Spleen (tissue), 7 donors: ENCODE results near the gene PAX6.

Experiments used
- POLR2AphosphoS5 ChIP-seq, 3 donors: sonication (generic); formaldehyde crosslinking; IDR thresholded peaks; one replicate each; pipeline ENCODE4 v1.5.1; 2017; ENCODE audit warnings: antibody characterized with exemption in 3 of 3
- TF ChIP-seq, protein P1 (sequence below), 11 experiments: fragments of 200-600 bp in 7 of 11; fragments of 450-650 bp in 4 of 11; sonication (generic) in 4 of 11; IDR thresholded peaks in 8 of 11; conservative IDR thresholded peaks in 3 of 11; 1 replicate in 7 of 11; 2 replicates in 4 of 11; pipeline versions ENCODE4 v1.4.0 to v1.8.0; 2016 to 2021; ENCODE audit warnings: antibody characterized with exemption in 11 of 11, inconsistent platforms in 4 of 11, mild to moderate bottlenecking in 1 of 11
- donor health status: DM: no; HTN: no; CAD: no; lungs with moderate emphysema.
- donor health status: DM: no; HTN: no; CAD: no.
- donor health status: DM: no; HTN: no; CAD: no.

GRCh38 chr11:31802609-31802989 is 8.5 kb downstream of the PAX6 start:
- TF ChIP-seq, protein P1, sequence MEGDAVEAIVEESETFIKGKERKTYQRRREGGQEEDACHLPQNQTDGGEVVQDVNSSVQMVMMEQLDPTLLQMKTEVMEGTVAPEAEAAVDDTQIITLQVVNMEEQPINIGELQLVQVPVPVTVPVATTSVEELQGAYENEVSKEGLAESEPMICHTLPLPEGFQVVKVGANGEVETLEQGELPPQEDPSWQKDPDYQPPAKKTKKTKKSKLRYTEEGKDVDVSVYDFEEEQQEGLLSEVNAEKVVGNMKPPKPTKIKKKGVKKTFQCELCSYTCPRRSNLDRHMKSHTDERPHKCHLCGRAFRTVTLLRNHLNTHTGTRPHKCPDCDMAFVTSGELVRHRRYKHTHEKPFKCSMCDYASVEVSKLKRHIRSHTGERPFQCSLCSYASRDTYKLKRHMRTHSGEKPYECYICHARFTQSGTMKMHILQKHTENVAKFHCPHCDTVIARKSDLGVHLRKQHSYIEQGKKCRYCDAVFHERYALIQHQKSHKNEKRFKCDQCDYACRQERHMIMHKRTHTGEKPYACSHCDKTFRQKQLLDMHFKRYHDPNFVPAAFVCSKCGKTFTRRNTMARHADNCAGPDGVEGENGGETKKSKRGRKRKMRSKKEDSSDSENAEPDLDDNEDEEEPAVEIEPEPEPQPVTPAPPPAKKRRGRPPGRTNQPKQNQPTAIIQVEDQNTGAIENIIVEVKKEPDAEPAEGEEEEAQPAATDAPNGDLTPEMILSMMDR (IDR thresholded peaks at IDR 0.05 in 8 of 11, conservative IDR thresholded peaks at IDR 0.05 in 3 of 11) = no peak
- TF ChIP-seq POLR2AphosphoS5 (IDR thresholded peaks at IDR 0.05) = no peak
